ENCODE data around the gene FAM20A. TPM values are rescaled to one million over a fixed set of nuclear protein-coding genes. Genes with fewer than 3 reads are reported as not detected.

The FAM20A gene
- total and polyA plus RNA-seq, 9 of the 15 experiments (the other 6 are each of a cell fraction or from before 2014, with no cell fraction given): 0.07 TPM; not detected in 8

- TF ChIP-seq E2F1 (CRISPR knock-in tag; IDR thresholded peaks at IDR 0.05) (no peak), POU5F1 (IDR thresholded peaks at IDR 0.05; ENCODE audit: borderline replicate concordance, low read depth, low read length, partially characterized antibody) (no peak), KAT2B (IDR thresholded peaks at IDR 0.05; ENCODE audit: low read depth, low read length) (no peak), ZNF76 (CRISPR knock-in tag; IDR thresholded peaks at IDR 0.05; ENCODE audit: borderline replicate concordance) (no peak), ZBTB7A (IDR thresholded peaks at IDR 0.05; ENCODE audit: borderline replicate concordance, control insufficient read depth, low read depth, low read length) (no peak), NFRKB (IDR thresholded peaks at IDR 0.05; ENCODE audit: low read depth) (peak; percentile 63; the same call in 1 of the 2 replicates), ELF4 (CRISPR knock-in tag; IDR thresholded peaks at IDR 0.05) (0 out of 2 replicates have a peak, but pooled peaks have one; percentile 30), ZBTB9 (CRISPR knock-in tag; IDR thresholded peaks at IDR 0.05) (no peak), CCAR2 (IDR thresholded peaks at IDR 0.05; ENCODE audit: low read depth, low read length) (no peak), ZNF639 (CRISPR knock-in tag; conservative IDR thresholded peaks at IDR 0.05 in 1 of 2, IDR thresholded peaks at IDR 0.05 in 1 of 2) (no peak), SMARCA4 (IDR thresholded peaks at IDR 0.05) (0 out of 2 replicates have a peak, but pooled peaks have one; percentile 29), SNAPC5 (CRISPR knock-in tag; IDR thresholded peaks at IDR 0.05) (no peak), KLF6 (CRISPR knock-in tag; IDR thresholded peaks at IDR 0.05; ENCODE audit: borderline replicate concordance) (no peak), ZNF354B (CRISPR knock-in tag; IDR thresholded peaks at IDR 0.05) (no peak), CBFA2T2 (conservative IDR thresholded peaks at IDR 0.05) (no peak), MCM2 (IDR thresholded peaks at IDR 0.05; ENCODE audit: low read depth) (no peak), TAF7 (tag; IDR thresholded peaks at IDR 0.05) (no peak; the same call in 1 of the 2 replicates), SMARCA5 (IDR thresholded peaks at IDR 0.05) (0 out of 2 replicates have a peak, but pooled peaks have one; percentile 44), BRCA1 (IDR thresholded peaks at IDR 0.05) (no peak), BRCA1 (CRISPR knock-in tag; IDR thresholded peaks at IDR 0.05) (0 out of 2 replicates have a peak, but pooled peaks have one; percentile 43), NR2C2 (CRISPR knock-in tag; IDR thresholded peaks at IDR 0.05) (no peak), NR2C2 (tag; IDR thresholded peaks at IDR 0.05) (peak; percentile 38; the same call in 1 of the 2 replicates), FIP1L1 (IDR thresholded peaks at IDR 0.05; ENCODE audit: low read depth, low read length, poor library complexity, severe bottlenecking) (no peak), KDM4B (IDR thresholded peaks at IDR 0.05; ENCODE audit: borderline replicate concordance in 2 of 2, low read depth in 1 of 2) (no peak), ZNF79 (CRISPR knock-in tag; IDR thresholded peaks at IDR 0.05; ENCODE audit: low read depth) (no peak), SETDB1 (IDR thresholded peaks at IDR 0.05; ENCODE audit: low read length) (no peak), CHD1 (IDR thresholded peaks at IDR 0.05; ENCODE audit: low read length) (peak; percentile 45)
Measured at GRCh38 chr17:68512960-68513474, 88.2 kb downstream of the FAM20A start (continued).

All from K562 (cell line).